HepG2 (cell line): Measurements from ENCODE around the gene FOSL2.

Experiments
- ARNT ChIP-seq: fragments of 450-650 bp; IDR thresholded peaks from 2 replicates; pipeline ENCODE4 v1.6.1; 2017
- KLF16 ChIP-seq, 2 experiments: sonication (generic) in 1 of 2; formaldehyde crosslinking in 1 of 2; IDR thresholded peaks; 2 replicates each; pipeline versions ENCODE4 v1.6.1 to v1.8.0; 2016 to 2023; ENCODE audit warnings: missing genetic modification reagents in 2 of 2, missing compliant biosample characterization in 1 of 2
- MEF2D ChIP-seq: sonication (generic); formaldehyde crosslinking; IDR thresholded peaks from 2 replicates; pipeline ENCODE4 v1.5.1; 2020; ENCODE audit warnings: mild to moderate bottlenecking, missing genetic modification reagents
- SIN3A ChIP-seq: IDR thresholded peaks from 2 replicates; pipeline ENCODE4 v1.6.1; 2011; ENCODE audit warnings: low read depth, mild to moderate bottlenecking, control low read depth, low read length, borderline replicate concordance
- SMAD1 ChIP-seq: sonication (generic); formaldehyde crosslinking; IDR thresholded peaks from 2 replicates; pipeline ENCODE4 v1.4.0; 2020; ENCODE audit warnings: missing genetic modification reagents, low read depth, mild to moderate bottlenecking, borderline replicate concordance
- SP2 ChIP-seq: sonication (generic); formaldehyde crosslinking; IDR thresholded peaks from 2 replicates; pipeline ENCODE4 v1.5.1; 2020; ENCODE audit warnings: mild to moderate bottlenecking, missing genetic modification reagents
- TCF12 ChIP-seq, 2 experiments: fragments of 450-650 bp in 1 of 2; sonication (generic) in 1 of 2; formaldehyde crosslinking in 1 of 2; IDR thresholded peaks; 2 replicates each; pipeline versions ENCODE4 v1.6.1 to v1.8.0; 2017 to 2022; ENCODE audit warnings: antibody characterized with exemption in 1 of 2, mild to moderate bottlenecking in 1 of 2, missing genetic modification reagents in 1 of 2, moderate library complexity in 1 of 2
- TF ChIP-seq, protein P1 (sequence below): sonication (generic); formaldehyde crosslinking; conservative IDR thresholded peaks from 2 replicates; pipeline ENCODE4 v1.4.0; 2020; ENCODE audit warnings: missing genetic modification reagents

DNA sequence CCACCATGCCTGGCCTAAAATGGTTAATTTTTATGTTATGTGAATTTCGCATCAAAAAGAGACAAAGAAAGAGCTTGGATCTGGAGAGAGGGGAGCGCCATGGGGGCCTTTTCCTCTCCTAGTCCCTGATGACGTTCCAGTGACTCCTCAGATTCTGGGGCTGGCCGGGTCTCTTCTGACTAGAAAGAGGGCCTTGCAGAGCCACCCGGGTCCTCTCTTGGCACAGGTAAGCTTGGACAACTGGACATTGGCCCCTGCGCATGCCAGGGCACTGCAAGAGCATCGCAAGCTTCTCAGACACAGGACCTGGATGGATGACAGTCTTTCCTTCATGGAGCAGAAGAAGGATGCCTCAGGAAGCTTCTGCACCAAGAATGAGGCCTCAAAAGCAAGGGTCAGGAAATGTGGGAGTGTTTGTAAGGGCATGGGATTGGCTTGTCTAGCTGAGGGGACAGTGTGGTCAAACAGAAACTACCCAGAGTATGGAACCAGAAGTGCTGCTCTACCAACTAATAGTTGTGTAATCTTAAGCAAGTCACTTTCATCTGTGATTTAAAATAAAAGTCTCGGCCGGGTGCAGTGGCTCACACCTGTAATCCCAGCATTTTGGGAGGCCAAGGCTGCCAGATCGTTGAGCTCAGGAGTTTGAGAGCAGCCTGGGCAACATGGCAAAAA lies 35.2 kb downstream of the FOSL2 start:
- no peak for TF ChIP-seq KLF16 (CRISPR knock-in tag; IDR thresholded peaks at IDR 0.05)
- TF ChIP-seq, protein P1, sequence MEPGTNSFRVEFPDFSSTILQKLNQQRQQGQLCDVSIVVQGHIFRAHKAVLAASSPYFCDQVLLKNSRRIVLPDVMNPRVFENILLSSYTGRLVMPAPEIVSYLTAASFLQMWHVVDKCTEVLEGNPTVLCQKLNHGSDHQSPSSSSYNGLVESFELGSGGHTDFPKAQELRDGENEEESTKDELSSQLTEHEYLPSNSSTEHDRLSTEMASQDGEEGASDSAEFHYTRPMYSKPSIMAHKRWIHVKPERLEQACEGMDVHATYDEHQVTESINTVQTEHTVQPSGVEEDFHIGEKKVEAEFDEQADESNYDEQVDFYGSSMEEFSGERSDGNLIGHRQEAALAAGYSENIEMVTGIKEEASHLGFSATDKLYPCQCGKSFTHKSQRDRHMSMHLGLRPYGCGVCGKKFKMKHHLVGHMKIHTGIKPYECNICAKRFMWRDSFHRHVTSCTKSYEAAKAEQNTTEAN (CRISPR knock-in tag): no peak
- TF ChIP-seq ARNT: no peak
- no peak for TF ChIP-seq SIN3A
- TF ChIP-seq MEF2D (CRISPR knock-in tag): no peak
- TF ChIP-seq SMAD1 (CRISPR knock-in tag): no peak
- TF ChIP-seq SP2 (CRISPR knock-in tag): no peak
- no peak for TF ChIP-seq TCF12 (IDR thresholded peaks at IDR 0.05)
- no peak for TF ChIP-seq TCF12 (CRISPR knock-in tag; IDR thresholded peaks at IDR 0.05)
